Vagina (tissue), 2 donors: ENCODE data around the gene LLCFC1. TPM values are rescaled to one million over a fixed set of nuclear protein-coding genes. Genes with fewer than 3 reads are reported as not detected.

Experiments used
- DNase-seq, 2 donors: peaks; one replicate each; pipeline ENCODE4 v3.0.0-alpha.2; 2017; ENCODE audit errors: extremely low spot score in 2 of 2
- H3K27ac ChIP-seq: fragments of 200-600 bp; sonication (generic); one replicate; pipeline ENCODE4 v1.5.1; 2019
- H3K27me3 ChIP-seq: fragments of 200-600 bp; sonication (generic); one replicate; pipeline ENCODE4 v1.5.1; 2019
- H3K36me3 ChIP-seq, 2 donors: fragments of 200-600 bp; sonication (generic); one replicate each; pipeline ENCODE4 v1.5.1; 2017 to 2019
- H3K4me1 ChIP-seq: fragments of 200-600 bp; sonication (generic); one replicate; pipeline ENCODE4 v1.5.1; 2019
- H3K4me3 ChIP-seq, 2 donors: fragments of 200-600 bp; sonication (generic); 1 replicate in 1 of 2; 2 replicates in 1 of 2; pipeline ENCODE4 v1.5.1; 2016 to 2019
- H3K9me3 ChIP-seq: fragments of 200-600 bp; sonication (generic); one replicate; pipeline ENCODE4 v1.5.1; 2019
- POLR2A ChIP-seq, 2 donors: fragments of 450-650 bp; IDR thresholded peaks; one replicate each; pipeline ENCODE4 v1.6.1; 2017; ENCODE audit warnings: antibody characterized with exemption in 2 of 2, mild to moderate bottlenecking in 2 of 2, moderate library complexity in 2 of 2
- POLR2AphosphoS5 ChIP-seq, 2 donors: sonication (generic); formaldehyde crosslinking; IDR thresholded peaks; one replicate each; pipeline ENCODE4 v1.9.0; 2017; ENCODE audit warnings: antibody characterized with exemption in 2 of 2, mild to moderate bottlenecking in 2 of 2, low read depth in 1 of 2; ENCODE audit not compliant: insufficient read depth in 1 of 2
- intact Hi-C: fragments of 100-400 bp; cut with DNase I; formaldehyde crosslinking; loops from one replicate; pipeline ENCODE4 v1.15.1; 2023
- total RNA-seq: library from RNA; depleted of rRNA; stranded (reverse); fragments of >200 nt; gene quantifications from one replicate; pipeline ENCODE4 v1.2.3, GENCODE V29; 2016
- TF ChIP-seq, protein P1 (sequence below), 3 experiments: fragments of 450-650 bp in 2 of 3; fragments of 200-600 bp in 1 of 3; sonication (generic) in 1 of 3; IDR thresholded peaks; one replicate each; pipeline ENCODE4 v1.5.1; 2017 to 2019; ENCODE audit warnings: antibody characterized with exemption in 3 of 3, mild to moderate bottlenecking in 2 of 3, moderate library complexity in 2 of 3

The LLCFC1 gene
- total RNA-seq, 1 donor from 2014 or later, result not detected

DNA sequence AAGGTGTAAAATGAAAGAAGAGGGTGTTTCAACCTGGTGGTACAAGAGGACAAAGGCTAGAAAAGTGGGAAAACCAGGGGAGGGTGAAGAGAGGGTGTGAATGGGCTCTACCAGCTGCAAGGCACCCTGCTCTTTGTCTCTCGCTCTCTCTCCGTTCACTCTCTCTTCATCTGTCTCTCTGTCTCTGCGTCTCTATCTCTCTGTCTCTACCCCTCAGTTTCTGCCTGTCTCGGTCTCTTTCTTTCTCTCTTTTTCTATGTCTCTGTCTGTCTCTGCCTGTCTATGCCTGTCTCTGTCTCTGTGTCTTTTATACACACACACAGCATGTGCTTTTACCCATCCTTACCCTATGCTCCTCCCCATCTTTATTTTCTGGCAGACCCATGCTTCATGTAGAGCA lies 673 bp upstream of the LLCFC1 start:
- Histone ChIP-seq H3K4me1 (peaks cover 9% of the 10 kb centered on the region), H3K27me3 (no peaks in the 10 kb centered on the region), H3K4me3 (no peak overlapping the region), H3K9me3 (no peaks in the 10 kb centered on the region), H3K36me3 (no peaks in the 10 kb centered on the region), H3K27ac (no peak overlapping the region)
- DNase-seq, result no peak
- TF ChIP-seq, protein P1, sequence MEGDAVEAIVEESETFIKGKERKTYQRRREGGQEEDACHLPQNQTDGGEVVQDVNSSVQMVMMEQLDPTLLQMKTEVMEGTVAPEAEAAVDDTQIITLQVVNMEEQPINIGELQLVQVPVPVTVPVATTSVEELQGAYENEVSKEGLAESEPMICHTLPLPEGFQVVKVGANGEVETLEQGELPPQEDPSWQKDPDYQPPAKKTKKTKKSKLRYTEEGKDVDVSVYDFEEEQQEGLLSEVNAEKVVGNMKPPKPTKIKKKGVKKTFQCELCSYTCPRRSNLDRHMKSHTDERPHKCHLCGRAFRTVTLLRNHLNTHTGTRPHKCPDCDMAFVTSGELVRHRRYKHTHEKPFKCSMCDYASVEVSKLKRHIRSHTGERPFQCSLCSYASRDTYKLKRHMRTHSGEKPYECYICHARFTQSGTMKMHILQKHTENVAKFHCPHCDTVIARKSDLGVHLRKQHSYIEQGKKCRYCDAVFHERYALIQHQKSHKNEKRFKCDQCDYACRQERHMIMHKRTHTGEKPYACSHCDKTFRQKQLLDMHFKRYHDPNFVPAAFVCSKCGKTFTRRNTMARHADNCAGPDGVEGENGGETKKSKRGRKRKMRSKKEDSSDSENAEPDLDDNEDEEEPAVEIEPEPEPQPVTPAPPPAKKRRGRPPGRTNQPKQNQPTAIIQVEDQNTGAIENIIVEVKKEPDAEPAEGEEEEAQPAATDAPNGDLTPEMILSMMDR (IDR thresholded peaks at IDR 0.05), result no peak
- TF ChIP-seq POLR2A (IDR thresholded peaks at IDR 0.05) (no peak), POLR2AphosphoS5 (IDR thresholded peaks at IDR 0.05; ENCODE audit: insufficient read depth in 1 of 2, low read depth in 1 of 2) (no peak)
- intact Hi-C loops, result no loop called here

DNA sequence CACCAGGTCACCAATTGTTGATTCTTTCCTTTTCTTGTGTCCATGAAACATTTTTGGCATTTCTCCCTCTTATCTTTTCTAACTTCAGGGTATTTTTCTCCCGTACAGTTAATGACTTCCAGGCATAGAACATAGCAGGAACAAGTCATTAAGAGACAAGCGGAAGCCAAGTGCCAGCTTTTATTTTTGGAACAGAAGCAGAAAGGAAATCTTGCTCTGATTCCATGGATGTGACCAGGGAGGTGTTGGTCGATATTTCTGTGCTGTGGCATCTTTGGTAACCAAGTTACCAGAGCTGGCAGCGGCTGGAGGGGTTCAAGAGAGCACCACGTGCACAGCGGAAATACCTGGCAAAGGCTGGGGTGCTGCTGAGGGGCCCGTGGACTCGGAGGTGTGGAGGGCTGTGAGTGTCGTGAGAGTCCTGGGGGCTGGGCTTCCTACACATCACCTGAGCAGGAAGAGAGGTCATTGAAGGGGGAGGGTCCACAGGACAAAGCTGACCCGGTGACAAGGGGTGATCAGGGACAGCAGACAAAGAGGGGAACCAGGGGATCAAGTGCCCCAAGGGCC lies 1.8 kb downstream of the LLCFC1 start:
- Histone ChIP-seq H3K27ac (no peak overlapping the region), H3K36me3 (no peaks in the 10 kb centered on the region), H3K4me1 (peaks cover 9% of the 10 kb centered on the region), H3K9me3 (no peaks in the 10 kb centered on the region), H3K27me3 (no peaks in the 10 kb centered on the region), H3K4me3 (no peak overlapping the region)
- intact Hi-C loops, result no loop called here
- TF ChIP-seq, protein P1 (IDR thresholded peaks at IDR 0.05), result no peak
- TF ChIP-seq POLR2A (IDR thresholded peaks at IDR 0.05), result no peak
- no peak for TF ChIP-seq POLR2AphosphoS5 (IDR thresholded peaks at IDR 0.05; ENCODE audit: insufficient read depth in 1 of 2, low read depth in 1 of 2)
- no peak for DNase-seq

DNA sequence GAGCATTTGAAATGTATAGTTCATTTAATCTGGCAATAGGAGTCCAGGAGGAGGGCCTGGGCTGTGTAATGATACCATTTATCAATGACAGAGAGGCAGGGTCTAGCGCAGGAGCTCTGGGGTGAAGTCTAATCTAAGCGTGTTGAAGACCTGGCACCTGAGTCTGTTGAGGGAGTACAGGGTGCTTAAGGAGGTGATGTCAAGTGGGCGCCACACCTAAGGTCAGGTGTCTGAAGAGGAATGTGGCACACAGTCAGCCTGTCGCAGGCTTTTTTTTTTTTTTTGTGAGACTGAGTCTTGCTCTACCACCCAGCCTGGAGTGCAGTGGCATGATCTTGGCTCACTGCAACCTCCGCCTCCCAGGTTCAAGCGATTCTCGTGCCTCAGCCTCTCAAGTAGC lies 2.3 kb downstream of the LLCFC1 start:
- H3K27me3 ChIP-seq, result no peaks in the 10 kb centered on the region
- no peak for DNase-seq

DNA sequence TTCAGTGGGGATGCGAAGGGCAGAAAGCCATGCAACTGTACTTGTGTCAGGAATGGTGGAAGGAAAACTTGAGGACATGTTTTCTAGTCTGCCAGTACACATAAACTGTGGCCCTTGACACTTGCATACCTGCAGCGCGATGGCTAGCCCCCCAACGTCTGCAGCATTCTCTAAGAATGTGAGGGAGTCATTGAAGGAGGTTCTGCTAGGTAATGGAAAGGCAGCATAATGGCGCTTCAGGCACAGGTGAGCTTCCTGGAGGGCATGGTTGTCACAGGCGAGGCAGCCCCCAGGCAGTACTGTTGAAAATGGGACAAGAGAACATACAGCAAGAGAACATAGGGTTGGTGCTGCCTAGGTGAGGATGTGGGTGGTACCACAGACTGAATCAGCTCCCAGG lies 3.5 kb downstream of the LLCFC1 start:
- Histone ChIP-seq H3K9me3 (no peaks in the 10 kb centered on the region), H3K27ac (no peak overlapping the region), H3K4me1 (peaks cover 9% of the 10 kb centered on the region), H3K4me3 (no peak overlapping the region), H3K27me3 (no peaks in the 10 kb centered on the region), H3K36me3 (no peaks in the 10 kb centered on the region)
- TF ChIP-seq POLR2A (IDR thresholded peaks at IDR 0.05), result no peak
- intact Hi-C loops, result no loop called here
- no peak for DNase-seq

More for the DNA sequence above, 2.3 kb downstream of the LLCFC1 start:
- TF ChIP-seq POLR2AphosphoS5 (IDR thresholded peaks at IDR 0.05; ENCODE audit: insufficient read depth in 1 of 2, low read depth in 1 of 2), result no peak
- TF ChIP-seq POLR2A (IDR thresholded peaks at IDR 0.05), result no peak
- TF ChIP-seq, protein P1 (IDR thresholded peaks at IDR 0.05), result no peak
- intact Hi-C loops, result no loop called here
- H3K4me3 ChIP-seq, result no peak overlapping the region
- no peak overlapping the region for H3K27ac ChIP-seq
- no peaks in the 10 kb centered on the region for H3K9me3 ChIP-seq
- no peaks in the 10 kb centered on the region for H3K36me3 ChIP-seq
- H3K4me1 ChIP-seq, result peaks cover 9% of the 10 kb centered on the region

DNA sequence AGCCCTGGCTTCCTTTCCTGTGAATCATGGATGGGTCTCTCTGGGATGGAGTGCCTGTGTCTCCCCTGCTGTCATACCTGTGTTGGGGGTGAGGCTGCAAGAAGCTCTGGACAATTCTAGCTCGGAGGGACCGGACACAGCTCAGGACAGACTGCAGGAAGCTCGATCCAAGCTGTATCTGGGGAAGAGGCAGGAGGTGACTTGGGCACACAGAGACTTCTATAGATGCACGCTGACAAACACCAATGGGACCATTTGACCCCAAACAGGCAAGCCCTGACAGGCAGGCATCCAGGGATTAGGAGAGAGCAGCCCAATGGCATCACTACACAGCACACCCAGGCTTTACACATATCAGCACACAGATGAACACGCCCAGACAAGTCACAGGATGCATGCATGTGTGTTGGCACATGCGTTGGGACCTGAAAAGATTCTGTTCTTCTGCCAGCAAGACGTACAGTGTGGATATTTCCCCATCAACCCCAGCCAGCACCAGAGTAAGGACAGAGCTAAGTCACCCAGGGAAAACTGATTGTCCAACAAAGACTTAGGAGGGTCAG lies 4.5 kb downstream of the LLCFC1 start:
- Histone ChIP-seq H3K27ac (no peak overlapping the region), H3K4me1 (peaks cover 9% of the 10 kb centered on the region), H3K27me3 (no peaks in the 10 kb centered on the region), H3K36me3 (no peaks in the 10 kb centered on the region), H3K4me3 (no peak overlapping the region), H3K9me3 (no peaks in the 10 kb centered on the region)
- TF ChIP-seq POLR2AphosphoS5 (IDR thresholded peaks at IDR 0.05; ENCODE audit: insufficient read depth in 1 of 2, low read depth in 1 of 2) (peak in 1 of 2 donors; percentile 25), POLR2A (IDR thresholded peaks at IDR 0.05) (no peak)
- intact Hi-C loops, result no loop called here
- no peak for DNase-seq

DNA sequence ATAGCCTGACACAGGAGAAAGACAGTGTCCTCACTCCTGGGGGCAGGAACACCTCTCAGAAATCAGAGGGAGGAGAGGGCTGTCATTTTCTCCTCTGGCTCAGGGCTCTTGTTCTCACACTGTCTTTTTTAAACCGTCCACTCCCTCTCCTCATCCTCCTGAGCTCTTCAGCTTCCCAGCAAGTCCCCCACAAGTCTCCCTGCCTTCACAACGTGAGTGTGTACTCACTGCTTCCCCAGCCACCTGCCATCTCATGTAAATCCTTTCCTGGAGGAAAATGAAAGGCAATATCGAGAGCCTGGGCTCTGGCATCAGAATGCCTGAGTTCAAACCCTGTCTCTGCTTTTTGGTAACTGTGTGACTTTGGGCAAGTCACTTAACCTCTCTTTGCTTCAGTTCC lies 5.7 kb downstream of the LLCFC1 start:
- TF ChIP-seq POLR2AphosphoS5 (IDR thresholded peaks at IDR 0.05; ENCODE audit: insufficient read depth in 1 of 2, low read depth in 1 of 2) (no peak), POLR2A (IDR thresholded peaks at IDR 0.05) (no peak)
- TF ChIP-seq, protein P1 (IDR thresholded peaks at IDR 0.05), result no peak
- intact Hi-C loops, result no loop called here
- no peak for DNase-seq

More for the DNA sequence above, 5.7 kb downstream of the LLCFC1 start:
- H3K27me3 ChIP-seq, result no peaks in the 10 kb centered on the region
- no peaks in the 10 kb centered on the region for H3K9me3 ChIP-seq
- H3K4me3 ChIP-seq, result no peak overlapping the region
- H3K4me1 ChIP-seq, result peaks cover 9% of the 10 kb centered on the region
- H3K27ac ChIP-seq, result no peak overlapping the region
- H3K36me3 ChIP-seq, result no peaks in the 10 kb centered on the region
